ENCODE measurements around the gene DPY19L1.
"Not testable (repeated sequence)": the region's sequence is repeated elsewhere in the genome, so short reads cannot be mapped to it uniquely, and the experiment has no call there.

The DPY19L1 gene

GRCh38 chr7:35032166-35032565 is 5.1 kb downstream of the DPY19L1 start:
- DNase-seq (ENCODE audit: low spot score) = no peak

- DNase-seq (ENCODE audit: low spot score) = no peak
Observed at GRCh38 chr7:35030848-35031247, 6.4 kb downstream of the DPY19L1 start.

GRCh38 chr7:35029311-35029710 is 8.0 kb downstream of the DPY19L1 start:
- no peak for DNase-seq (ENCODE audit: low spot score)

GRCh38 chr7:35026150-35026549 is 11.1 kb downstream of the DPY19L1 start:
- no peak for DNase-seq (ENCODE audit: low spot score)

GRCh38 chr7:35025369-35025870 is 11.9 kb downstream of the DPY19L1 start:
- DNase-seq (ENCODE audit: low spot score) = no peak

- no peak for DNase-seq (ENCODE audit: low spot score)
Observed at GRCh38 chr7:35024298-35024697, 13.0 kb downstream of the DPY19L1 start.

- no peak for DNase-seq (ENCODE audit: low spot score)
Observed at GRCh38 chr7:35022725-35023124, 14.6 kb downstream of the DPY19L1 start.

- DNase-seq (ENCODE audit: low spot score) = no peak
Observed at GRCh38 chr7:35021445-35021844, 15.8 kb downstream of the DPY19L1 start.

GRCh38 chr7:35019801-35020200 is 17.5 kb downstream of the DPY19L1 start:
- no peak for DNase-seq (ENCODE audit: low spot score)

- DNase-seq (ENCODE audit: low spot score) = no peak
Observed at GRCh38 chr7:35019179-35019729, 18.0 kb downstream of the DPY19L1 start.

- no peak for DNase-seq (ENCODE audit: low spot score)
Observed at GRCh38 chr7:35015346-35015859, 21.9 kb downstream of the DPY19L1 start.

- DNase-seq (ENCODE audit: low spot score) = no peak
Observed at GRCh38 chr7:35012160-35012559, 25.1 kb downstream of the DPY19L1 start.

GRCh38 chr7:35011085-35011484 is 26.2 kb downstream of the DPY19L1 start:
- DNase-seq (ENCODE audit: low spot score) = no peak

GRCh38 chr7:35007768-35008167 is 29.5 kb downstream of the DPY19L1 start:
- DNase-seq (ENCODE audit: low spot score) = no peak

GRCh38 chr7:35004531-35005095 is 32.7 kb downstream of the DPY19L1 start:
- DNase-seq (ENCODE audit: low spot score) = no peak

- DNase-seq (ENCODE audit: low spot score) = peak; percentile 44
Observed at GRCh38 chr7:35003679-35004303, 33.5 kb downstream of the DPY19L1 start.

- not testable (repeated sequence) for DNase-seq (ENCODE audit: low spot score)
Observed at GRCh38 chr7:35003177-35003650, 34.1 kb downstream of the DPY19L1 start.

- not testable (repeated sequence) for DNase-seq (ENCODE audit: low spot score)
Observed at GRCh38 chr7:34998335-34998734, 39.0 kb downstream of the DPY19L1 start.

GRCh38 chr7:34996423-34997090 is 40.7 kb downstream of the DPY19L1 start:
- DNase-seq (ENCODE audit: low spot score) = not testable (repeated sequence)

- no peak for DNase-seq (ENCODE audit: low spot score)
Observed at GRCh38 chr7:34995757-34996156, 41.5 kb downstream of the DPY19L1 start.

GRCh38 chr7:34991938-34992840 is 45.1 kb downstream of the DPY19L1 start:
- peak; percentile 26 for DNase-seq (ENCODE audit: low spot score)
